HG03565 (cell line): ENCODE data around the gene LTF.
"Not testable (repeated sequence)": the region's sequence is repeated elsewhere in the genome, so short reads cannot be mapped to it uniquely, and the experiment has no call there.

Experiments used
- ATAC-seq: cut with Tn5 transposase; IDR thresholded peaks from one replicate; pipeline ENCODE4 v1.9.1; 2021; ENCODE audit warnings: mild to moderate bottlenecking, moderate library complexity; ENCODE audit not compliant: unreplicated experiment

The LTF gene

DNA sequence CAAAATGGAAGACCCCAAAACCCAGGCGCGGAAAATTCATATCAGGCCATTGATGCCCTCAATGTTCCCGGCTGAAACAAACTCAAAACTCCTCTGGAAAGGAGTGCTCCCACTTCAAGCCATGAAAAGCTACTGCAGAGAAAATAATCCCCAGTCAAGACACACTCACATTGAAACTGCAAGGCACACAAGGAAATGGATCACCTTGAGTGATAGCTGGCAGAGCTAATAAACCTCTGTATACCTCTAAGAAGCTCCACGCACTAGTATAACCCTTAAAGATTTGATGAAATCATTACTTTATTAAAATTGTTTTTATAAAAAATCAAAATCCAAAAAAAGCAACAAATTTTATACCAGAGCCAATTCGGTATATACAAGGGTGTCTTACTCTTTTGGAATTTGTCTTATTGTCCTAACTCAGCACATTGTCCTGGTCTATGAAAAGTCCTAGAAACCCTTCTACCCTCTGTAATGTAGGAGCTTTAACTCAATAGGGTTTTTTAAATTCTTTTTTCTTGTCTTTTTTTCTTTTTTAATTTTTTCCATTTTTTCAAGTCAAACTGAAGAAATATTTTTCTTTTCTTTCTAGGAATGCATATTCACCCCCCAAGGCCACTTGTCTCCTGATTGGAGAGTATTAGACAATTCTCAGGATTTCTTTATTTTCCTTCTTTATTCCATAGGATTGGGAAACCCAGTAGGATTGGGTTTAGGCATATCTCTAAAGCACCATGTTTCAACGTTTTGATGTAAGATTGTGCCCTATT lies 66.3 kb downstream of the LTF start:
- ATAC-seq = no peak

DNA sequence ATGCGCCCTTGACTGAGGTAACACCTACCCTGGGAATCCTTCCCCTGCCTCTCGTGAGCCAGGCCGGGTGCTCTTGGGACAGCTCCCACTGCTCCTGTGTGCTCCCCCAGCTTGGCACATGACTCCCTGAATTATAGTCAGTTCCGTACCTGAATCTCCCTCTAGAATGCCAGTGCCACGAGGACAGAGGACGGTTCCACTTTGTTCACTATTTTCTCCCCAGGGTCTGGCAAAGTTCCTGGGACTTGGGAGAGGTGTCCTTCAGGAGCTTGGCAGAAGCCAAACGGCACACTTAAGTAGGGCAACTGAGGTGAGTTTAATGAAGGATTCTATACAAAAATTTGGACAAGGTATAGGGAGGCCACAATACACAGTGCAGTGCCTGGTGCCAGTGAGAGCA lies 67.6 kb downstream of the LTF start:
- ATAC-seq = no peak

DNA sequence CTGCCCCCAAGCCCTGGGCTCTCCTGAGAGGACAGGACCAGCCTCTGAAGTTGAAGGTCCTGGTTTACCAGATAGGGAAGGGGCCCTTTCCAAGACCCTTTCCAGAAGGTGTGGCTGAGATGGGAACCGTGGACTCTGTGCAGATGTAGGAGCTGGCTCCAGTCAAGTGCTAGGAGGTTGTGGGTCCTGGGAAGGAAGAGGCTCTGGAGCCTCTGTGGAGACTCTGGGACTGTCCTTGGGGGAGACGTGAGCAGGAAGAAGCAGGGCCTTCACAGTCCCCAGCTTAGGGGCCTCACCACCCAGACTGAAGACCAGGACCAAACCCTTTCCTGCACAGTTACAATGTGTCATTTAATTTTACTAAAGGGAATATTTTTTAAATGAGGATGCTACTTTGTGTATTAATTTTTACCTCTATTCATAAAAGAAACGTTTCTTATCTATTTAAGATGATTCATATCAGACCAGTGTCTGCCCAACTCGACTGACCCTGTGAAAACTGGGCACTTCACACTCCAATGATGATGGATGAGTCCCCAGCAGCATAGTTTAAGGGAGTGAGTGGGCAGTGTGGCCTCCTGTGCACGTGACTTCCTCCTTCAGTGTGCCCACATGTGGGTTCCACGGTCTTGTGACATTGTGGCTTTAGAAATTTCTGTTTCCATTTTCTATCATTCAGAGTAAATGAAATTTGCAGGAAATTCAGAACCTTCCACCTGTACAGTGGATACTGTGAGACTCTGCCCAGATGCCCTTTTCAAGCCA lies 68.8 kb downstream of the LTF start:
- ATAC-seq = no peak

DNA sequence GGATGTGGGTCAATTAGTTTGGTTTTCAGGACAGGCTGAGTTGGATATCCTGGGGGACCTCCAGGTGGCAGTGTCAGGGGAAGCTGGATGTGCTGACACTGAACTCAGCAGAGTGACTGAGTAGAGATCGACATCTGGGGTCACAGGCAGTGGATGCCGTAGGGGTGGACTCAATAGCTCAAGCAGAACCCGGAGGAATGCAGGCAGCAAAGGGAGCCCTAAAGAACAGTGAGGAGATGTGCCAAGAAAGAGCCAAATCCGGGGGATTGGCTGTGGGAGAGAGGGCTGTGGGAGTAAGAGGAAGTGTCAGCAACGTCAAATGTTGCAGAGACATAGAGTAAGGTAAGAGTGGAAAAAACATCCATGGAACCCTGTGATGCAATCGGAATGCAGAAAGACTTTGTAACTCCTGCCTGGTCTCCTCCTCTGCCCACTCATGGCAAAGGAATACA lies 69.5 kb downstream of the LTF start:
- no peak for ATAC-seq

DNA sequence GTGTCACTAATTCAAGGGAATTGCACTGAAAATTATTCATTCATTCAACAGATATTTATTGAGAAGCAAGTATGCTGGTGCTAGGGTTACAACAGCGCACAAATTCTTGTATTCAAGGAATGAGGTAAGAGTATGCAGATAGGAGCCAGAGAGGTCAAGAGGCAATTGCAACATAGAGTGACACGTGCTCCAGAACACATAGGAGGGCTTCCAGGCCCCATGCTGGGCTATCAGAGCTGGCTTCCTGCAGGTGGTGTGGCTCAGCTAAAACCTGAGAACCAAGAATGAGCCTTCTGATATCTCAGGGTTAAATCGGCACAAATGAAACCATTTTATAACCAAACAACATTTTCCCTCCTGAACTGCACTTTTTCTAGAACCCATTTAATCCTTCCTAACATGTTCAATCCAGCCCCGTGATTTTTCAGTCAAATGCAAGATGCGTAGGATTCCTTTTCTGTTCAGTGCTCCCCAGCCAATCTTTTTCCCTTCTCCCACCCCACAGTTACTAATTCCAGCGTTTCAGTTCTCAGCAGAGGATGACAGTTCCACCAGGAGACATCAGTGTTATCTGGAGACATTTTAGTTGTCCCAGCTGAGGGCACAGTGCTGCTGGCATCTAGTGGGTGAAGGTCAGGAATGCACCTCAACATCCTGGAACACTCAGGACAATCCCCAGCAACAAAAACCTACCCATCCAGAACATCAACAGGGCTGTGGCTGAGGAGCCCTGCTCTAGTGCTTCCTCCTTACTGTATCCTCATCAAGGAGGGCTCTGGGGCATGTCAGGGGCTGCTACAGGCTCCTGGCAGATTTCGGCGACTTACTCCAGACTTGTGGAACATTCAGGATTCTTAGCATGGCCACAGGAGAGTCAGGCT lies 70.9 kb downstream of the LTF start:
- ATAC-seq = no peak

DNA sequence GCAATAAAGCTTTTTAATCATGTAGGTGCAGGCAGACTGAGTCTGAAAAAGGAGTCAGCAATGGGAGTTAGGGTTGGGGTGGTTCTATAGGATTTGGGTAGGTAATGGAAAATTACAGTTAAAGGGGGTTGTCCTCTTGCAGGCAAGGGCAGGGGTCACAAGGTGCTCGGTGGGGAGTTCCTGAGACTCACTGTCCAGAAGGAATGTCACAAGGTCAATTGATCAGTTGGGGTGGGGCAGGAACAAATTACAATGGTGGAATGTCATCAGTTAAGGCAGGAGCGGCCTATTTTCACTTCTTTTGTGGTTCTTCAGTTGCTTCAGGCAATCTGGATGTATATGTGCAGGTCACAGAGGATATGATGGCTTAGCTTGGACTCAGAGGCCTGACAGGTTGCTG lies 71.7 kb downstream of the LTF start:
- ATAC-seq = no peak

DNA sequence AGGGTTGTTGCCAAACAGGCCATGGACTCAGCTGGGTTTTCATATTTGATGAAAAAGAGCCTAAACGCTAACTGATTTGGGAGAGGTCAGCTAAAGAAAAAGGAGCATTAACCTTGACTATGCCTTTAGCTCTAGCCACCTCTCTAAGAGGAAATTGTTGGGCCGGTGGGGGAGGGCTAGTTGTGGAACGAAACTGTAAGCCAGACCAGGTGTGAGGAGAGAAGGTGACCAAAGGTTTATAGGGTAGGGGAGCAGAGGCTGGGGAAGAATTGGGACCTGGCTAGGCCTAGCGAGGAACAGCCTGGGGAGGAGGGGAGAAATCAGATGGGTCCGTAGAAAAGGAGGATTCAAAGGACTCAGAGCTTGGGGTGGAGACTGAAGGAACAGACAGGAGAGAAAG lies 73.2 kb downstream of the LTF start:
- ATAC-seq = not testable (repeated sequence)

DNA sequence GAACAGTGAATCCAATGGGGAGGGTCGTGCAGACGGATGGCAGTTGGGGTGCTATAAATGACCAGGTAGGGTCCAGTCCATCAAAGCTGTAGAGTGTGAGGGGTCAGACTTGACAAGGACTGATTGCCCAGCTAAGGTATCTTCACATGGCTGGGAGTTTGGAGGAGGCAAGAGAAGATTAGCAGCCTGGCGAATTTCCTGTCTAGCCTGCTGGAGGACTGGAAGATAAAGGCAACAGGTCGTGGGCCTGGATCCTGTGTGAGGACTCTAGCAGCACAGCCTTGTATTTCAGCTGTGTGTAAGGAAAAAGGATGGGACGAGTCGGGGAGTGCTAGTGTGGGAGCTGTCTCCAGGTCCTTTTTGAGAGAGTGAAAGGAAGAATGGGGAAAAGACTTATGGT lies 75.4 kb downstream of the LTF start:
- no peak for ATAC-seq

DNA sequence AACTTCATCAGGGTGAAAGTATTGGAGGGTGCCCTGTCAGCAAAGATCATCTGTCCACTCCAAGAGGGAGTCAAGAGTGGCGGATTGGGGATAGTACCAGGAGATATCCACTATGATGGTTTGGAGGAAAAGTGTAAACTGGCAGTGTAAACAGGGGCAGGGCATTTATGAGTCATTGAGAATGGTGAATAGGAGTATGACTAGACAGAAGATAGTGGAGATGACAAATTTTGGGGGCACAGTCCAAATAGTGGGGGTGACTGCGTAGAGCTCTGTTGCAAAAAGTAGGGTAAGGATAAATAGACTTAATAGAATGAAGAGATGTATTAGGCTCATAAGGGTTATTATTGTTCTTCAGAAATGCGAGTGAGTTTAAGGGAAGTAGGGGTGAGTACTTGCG lies 75.9 kb downstream of the LTF start:
- ATAC-seq = not testable (repeated sequence)

DNA sequence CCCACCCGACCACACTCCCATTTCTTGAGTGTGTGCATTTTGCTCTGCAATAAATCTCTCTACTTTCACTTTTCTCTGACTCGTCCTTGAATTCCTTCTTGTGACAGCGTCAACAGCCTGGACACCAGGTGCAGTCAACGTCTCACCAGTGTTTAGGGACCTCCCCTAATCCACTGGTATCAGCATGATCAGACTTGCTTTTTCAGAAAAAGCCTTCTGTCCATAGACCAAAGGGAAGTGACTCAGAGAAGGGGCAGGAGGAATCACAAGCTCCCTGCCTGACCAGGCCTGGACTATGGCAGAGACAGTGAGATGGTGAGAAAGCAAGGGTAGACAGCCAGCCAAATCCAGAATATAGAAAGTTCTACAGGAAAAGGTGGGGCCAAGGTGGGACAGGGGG lies 78.5 kb downstream of the LTF start:
- ATAC-seq = no peak
